ENCODE data around the gene COL5A2. TPM values are rescaled to one million over a fixed set of nuclear protein-coding genes. Genes with fewer than 3 reads are reported as not detected.

Gene COL5A2
- total RNA-seq, 2 donors from 2014 or later: 2.9 to 3.3 TPM

GRCh38 chr2:189056200-189057106 is 123.1 kb downstream of the COL5A2 start:
- ATAC-seq (no peak), DNase-seq (ENCODE audit: low spot score in 2 of 2) (no peak)
- Mint-ChIP-seq H3K27ac (no peak overlapping the region), H3K36me3 (no peaks in the 10 kb centered on the region), H3K9me3 (no peaks in the 10 kb centered on the region)

GRCh38 chr2:189050165-189050712 is 129.3 kb downstream of the COL5A2 start:
- DNase-seq (ENCODE audit: low spot score in 2 of 2) (no peak), ATAC-seq (no peak)
- Mint-ChIP-seq H3K9me3 (no peaks in the 10 kb centered on the region), H3K36me3 (no peaks in the 10 kb centered on the region), H3K27ac (no peak overlapping the region)

- no peak overlapping the region for H3K27ac Mint-ChIP-seq
- DNase-seq (ENCODE audit: low spot score in 2 of 2) (no peak), ATAC-seq (no peak)
- H3K9me3 Mint-ChIP-seq: no peaks in the 10 kb centered on the region
- H3K36me3 Mint-ChIP-seq: no peaks in the 10 kb centered on the region
These were observed 129.8 kb downstream of the COL5A2 start for GRCh38 chr2:189049709-189050164.

- Mint-ChIP-seq H3K36me3 (no peaks in the 10 kb centered on the region), H3K9me3 (no peaks in the 10 kb centered on the region), H3K27ac (no peak overlapping the region)
- no peak for ATAC-seq
- no peak for DNase-seq (ENCODE audit: low spot score in 2 of 2)
These were observed 131.4 kb downstream of the COL5A2 start for GRCh38 chr2:189048189-189048588.

- Mint-ChIP-seq H3K27ac (no peak overlapping the region), H3K9me3 (no peaks in the 10 kb centered on the region), H3K36me3 (no peaks in the 10 kb centered on the region)
- DNase-seq (ENCODE audit: low spot score in 2 of 2): no peak
- ATAC-seq: no peak
These were observed 132.2 kb downstream of the COL5A2 start for GRCh38 chr2:189047171-189047888.

- Mint-ChIP-seq H3K36me3 (no peaks in the 10 kb centered on the region), H3K9me3 (no peaks in the 10 kb centered on the region)
These were observed 133.2 kb downstream of the COL5A2 start for GRCh38 chr2:189046320-189046719.

GRCh38 chr2:189045836-189046235 is 133.7 kb downstream of the COL5A2 start:
- DNase-seq (ENCODE audit: low spot score in 2 of 2): no peak
- ATAC-seq: no peak
- Mint-ChIP-seq H3K9me3 (no peaks in the 10 kb centered on the region), H3K36me3 (no peaks in the 10 kb centered on the region), H3K27ac (no peak overlapping the region)

More at GRCh38 chr2:189046320-189046719, 133.2 kb downstream of the COL5A2 start:
- no peak for ATAC-seq
- DNase-seq (ENCODE audit: low spot score in 2 of 2): no peak
- H3K27ac Mint-ChIP-seq: no peak overlapping the region

- Mint-ChIP-seq H3K27ac (no peak overlapping the region), H3K36me3 (no peaks in the 10 kb centered on the region), H3K9me3 (no peaks in the 10 kb centered on the region)
- no peak for ATAC-seq
- DNase-seq (ENCODE audit: low spot score in 2 of 2): no peak
These were observed 142.0 kb downstream of the COL5A2 start for GRCh38 chr2:189037518-189037917.

GRCh38 chr2:189024901-189025618 is 154.5 kb downstream of the COL5A2 start:
- DNase-seq (ENCODE audit: low spot score in 2 of 2): no peak
- peak in 1 of 2 donors; percentile 44 for ATAC-seq
- H3K36me3 Mint-ChIP-seq: no peaks in the 10 kb centered on the region
- no peaks in the 10 kb centered on the region for H3K9me3 Mint-ChIP-seq
- no peak overlapping the region for H3K27ac Mint-ChIP-seq

- ATAC-seq: no peak
- H3K9me3 Mint-ChIP-seq: no peaks in the 10 kb centered on the region
- H3K36me3 Mint-ChIP-seq: no peaks in the 10 kb centered on the region
- no peak for DNase-seq (ENCODE audit: low spot score in 2 of 2)
- no peak overlapping the region for H3K27ac Mint-ChIP-seq
These were observed 157.1 kb downstream of the COL5A2 start for GRCh38 chr2:189022492-189022891.

- ATAC-seq (no peak), DNase-seq (ENCODE audit: low spot score in 2 of 2) (no peak)
- Mint-ChIP-seq H3K27ac (no peak overlapping the region), H3K9me3 (no peaks in the 10 kb centered on the region), H3K36me3 (no peaks in the 10 kb centered on the region)
These were observed 157.5 kb downstream of the COL5A2 start for GRCh38 chr2:189022053-189022481.

- H3K9me3 Mint-ChIP-seq: no peaks in the 10 kb centered on the region
- ATAC-seq: no peak
- no peaks in the 10 kb centered on the region for H3K36me3 Mint-ChIP-seq
- H3K27ac Mint-ChIP-seq: no peak overlapping the region
- DNase-seq (ENCODE audit: low spot score in 2 of 2): no peak
These were observed 159.4 kb downstream of the COL5A2 start for GRCh38 chr2:189020179-189020578.

- Mint-ChIP-seq H3K27ac (no peak overlapping the region), H3K36me3 (no peaks in the 10 kb centered on the region), H3K9me3 (no peaks in the 10 kb centered on the region)
- DNase-seq (ENCODE audit: low spot score in 2 of 2): no peak
- ATAC-seq: no peak
These were observed 160.9 kb downstream of the COL5A2 start for GRCh38 chr2:189018631-189019030.

GRCh38 chr2:189016311-189016861 is 163.2 kb downstream of the COL5A2 start:
- no peaks in the 10 kb centered on the region for H3K9me3 Mint-ChIP-seq
- H3K27ac Mint-ChIP-seq: no peak overlapping the region
- DNase-seq (ENCODE audit: low spot score in 2 of 2) (no peak), ATAC-seq (no peak)
- no peaks in the 10 kb centered on the region for H3K36me3 Mint-ChIP-seq

GRCh38 chr2:189015359-189015758 is 164.2 kb downstream of the COL5A2 start:
- Mint-ChIP-seq H3K27ac (no peak overlapping the region), H3K36me3 (no peaks in the 10 kb centered on the region), H3K9me3 (no peaks in the 10 kb centered on the region)
- ATAC-seq: no peak
- no peak for DNase-seq (ENCODE audit: low spot score in 2 of 2)

GRCh38 chr2:189014449-189015138 is 165.0 kb downstream of the COL5A2 start:
- Mint-ChIP-seq H3K27ac (no peak overlapping the region), H3K9me3 (no peaks in the 10 kb centered on the region), H3K36me3 (no peaks in the 10 kb centered on the region)
- DNase-seq (ENCODE audit: low spot score in 2 of 2): no peak
- no peak for ATAC-seq
